Thyroid gland (tissue), 4 donors: ENCODE data around the gene CHST10. TPM values are rescaled to one million over a fixed set of nuclear protein-coding genes. Genes with fewer than 3 reads are reported as not detected.

ENCODE experiments used
- DNase-seq, 2 donors: peaks; one replicate each; pipeline ENCODE4 v3.0.0-alpha.2; 2019
- H3K27ac ChIP-seq, 3 donors: fragments of 200-600 bp; sonication (generic); 1 replicate in 2 of 3; 2 replicates in 1 of 3; pipeline ENCODE4 v1.5.1; 2016 to 2019; ENCODE audit warnings: mild to moderate bottlenecking in 1 of 3, moderate library complexity in 1 of 3
- H3K27me3 ChIP-seq: fragments of 200-600 bp; sonication (generic); one replicate; pipeline ENCODE4 v1.5.1; 2019
- H3K36me3 ChIP-seq, 2 donors: fragments of 200-600 bp; sonication (generic); one replicate each; pipeline ENCODE4 v1.5.1; 2016 to 2019
- H3K4me1 ChIP-seq, 2 donors: fragments of 200-600 bp; sonication (generic); one replicate each; pipeline ENCODE4 v1.5.1; 2017 to 2019
- H3K4me3 ChIP-seq, 3 donors: fragments of 200-600 bp; sonication (generic); replicated peaks in 1 of 3; 1 replicate in 2 of 3; 2 replicates in 1 of 3; pipeline ENCODE4 v1.5.1; 2016; ENCODE audit warnings: mild to moderate bottlenecking in 1 of 3
- H3K9me3 ChIP-seq: fragments of 200-600 bp; sonication (generic); one replicate; pipeline ENCODE4 v1.5.1; 2017
- POLR2A ChIP-seq, 2 donors: fragments of 450-650 bp; IDR thresholded peaks; one replicate each; pipeline ENCODE4 v1.6.1; 2017; ENCODE audit warnings: antibody characterized with exemption in 2 of 2, mild to moderate bottlenecking in 2 of 2, moderate library complexity in 1 of 2
- WGBS, 2 donors: methylation state at CpG; one replicate each; pipeline ENCODE4 v1.1.5; 2017; 5-methylcytosine and 5-hydroxymethylcytosine counted together
- intact Hi-C: fragments of 100-400 bp; cut with DNase I; formaldehyde crosslinking; loops from one replicate; pipeline ENCODE4 v1.15.1; 2023
- total RNA-seq, 4 donors: library from RNA; depleted of rRNA; stranded (reverse); fragments of >200 nt; gene quantifications; one replicate each; pipeline ENCODE4 v1.2.3, GENCODE V29; 2016
- TF ChIP-seq, protein P1 (sequence below), 6 experiments: fragments of 200-600 bp in 3 of 6; fragments of 450-650 bp in 3 of 6; sonication (generic) in 3 of 6; IDR thresholded peaks; one replicate each; pipeline ENCODE4 v1.5.1; 2016 to 2019; ENCODE audit warnings: antibody characterized with exemption in 6 of 6, mild to moderate bottlenecking in 2 of 6, inconsistent platforms in 1 of 6, moderate library complexity in 1 of 6

Gene CHST10
- total RNA-seq, 4 donors from 2014 or later = 12.9 to 18.3 (median 14.5) TPM

DNA sequence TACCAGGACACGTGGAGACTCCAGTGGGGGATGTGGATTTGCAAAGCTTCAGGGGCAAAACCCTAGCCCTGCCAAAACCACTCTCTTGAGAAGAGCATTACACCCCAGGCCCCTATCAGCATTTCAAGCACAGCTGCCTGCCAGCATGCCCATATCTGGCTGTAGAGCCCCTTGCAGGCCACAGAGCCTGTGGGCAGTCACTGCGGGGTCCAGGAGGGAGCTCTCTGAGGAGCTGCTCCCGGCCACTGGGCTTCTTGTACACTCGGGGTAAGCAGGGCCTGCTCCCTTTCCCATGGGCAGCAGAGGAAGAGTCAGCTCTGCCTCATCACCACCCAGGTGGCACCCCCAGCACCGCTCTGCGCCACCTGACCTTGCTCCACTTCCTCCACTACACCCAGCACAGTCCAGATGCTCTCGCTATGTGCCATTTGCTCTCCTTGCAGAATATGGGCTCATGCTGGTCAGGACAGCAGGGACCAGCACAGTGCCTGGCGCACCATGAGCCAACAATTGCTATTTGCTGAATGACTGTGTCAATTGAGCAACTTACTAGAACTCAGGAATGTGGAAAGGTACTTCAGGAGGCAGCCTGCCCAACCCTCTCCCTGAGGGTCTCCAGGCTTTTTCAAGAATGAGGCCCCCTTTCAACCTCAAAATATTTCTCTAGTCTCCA is 7.4 kb downstream of the CHST10 start:
- no peaks in the 10 kb centered on the region for H3K9me3 ChIP-seq
- WGBS, 2 donors = 92% methylated on average over 7 to 8 of the region's 8 CpGs
- peaks cover 0 to 11% of the 10 kb centered on the region in 2 donors for H3K36me3 ChIP-seq
- intact Hi-C loops = no loop called here
- no peak overlapping the region for H3K27ac ChIP-seq
- no peak overlapping the region for H3K4me3 ChIP-seq
- H3K4me1 ChIP-seq = no peaks in the 10 kb centered on the region
- H3K27me3 ChIP-seq = no peaks in the 10 kb centered on the region
- DNase-seq = no peak
- TF ChIP-seq POLR2A (IDR thresholded peaks at IDR 0.05) = no peak
- TF ChIP-seq, protein P1, sequence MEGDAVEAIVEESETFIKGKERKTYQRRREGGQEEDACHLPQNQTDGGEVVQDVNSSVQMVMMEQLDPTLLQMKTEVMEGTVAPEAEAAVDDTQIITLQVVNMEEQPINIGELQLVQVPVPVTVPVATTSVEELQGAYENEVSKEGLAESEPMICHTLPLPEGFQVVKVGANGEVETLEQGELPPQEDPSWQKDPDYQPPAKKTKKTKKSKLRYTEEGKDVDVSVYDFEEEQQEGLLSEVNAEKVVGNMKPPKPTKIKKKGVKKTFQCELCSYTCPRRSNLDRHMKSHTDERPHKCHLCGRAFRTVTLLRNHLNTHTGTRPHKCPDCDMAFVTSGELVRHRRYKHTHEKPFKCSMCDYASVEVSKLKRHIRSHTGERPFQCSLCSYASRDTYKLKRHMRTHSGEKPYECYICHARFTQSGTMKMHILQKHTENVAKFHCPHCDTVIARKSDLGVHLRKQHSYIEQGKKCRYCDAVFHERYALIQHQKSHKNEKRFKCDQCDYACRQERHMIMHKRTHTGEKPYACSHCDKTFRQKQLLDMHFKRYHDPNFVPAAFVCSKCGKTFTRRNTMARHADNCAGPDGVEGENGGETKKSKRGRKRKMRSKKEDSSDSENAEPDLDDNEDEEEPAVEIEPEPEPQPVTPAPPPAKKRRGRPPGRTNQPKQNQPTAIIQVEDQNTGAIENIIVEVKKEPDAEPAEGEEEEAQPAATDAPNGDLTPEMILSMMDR (IDR thresholded peaks at IDR 0.05) = no peak

DNA sequence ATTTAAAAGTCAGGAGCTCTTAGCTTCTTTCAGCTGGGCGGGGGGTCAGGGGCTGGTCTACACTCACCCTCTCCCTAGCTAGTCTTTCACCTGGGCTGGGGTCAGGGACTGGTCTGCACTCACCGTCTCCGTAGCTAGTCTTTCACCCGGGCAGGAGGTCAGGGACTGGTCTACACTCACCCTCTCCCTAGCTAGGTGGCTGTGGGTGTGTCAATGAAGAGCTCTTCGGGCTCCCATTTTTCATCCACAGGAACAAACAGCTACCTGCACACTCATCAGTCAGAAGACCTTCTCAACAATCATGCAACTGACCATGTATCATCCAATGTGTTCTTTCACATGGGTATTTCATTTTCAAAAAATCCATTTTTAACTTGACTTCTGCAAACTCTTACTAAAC is 8.0 kb downstream of the CHST10 start:
- Histone ChIP-seq H3K36me3 (peaks cover 0 to 11% of the 10 kb centered on the region in 2 donors), H3K4me1 (no peaks in the 10 kb centered on the region), H3K27me3 (no peaks in the 10 kb centered on the region), H3K4me3 (no peak overlapping the region), H3K9me3 (no peaks in the 10 kb centered on the region), H3K27ac (no peak overlapping the region)
- 88 to 90% methylated on average over 5 of the region's 5 CpGs for WGBS, 2 donors
- intact Hi-C loops = no loop called here
- no peak for TF ChIP-seq POLR2A (IDR thresholded peaks at IDR 0.05)
- TF ChIP-seq, protein P1 (IDR thresholded peaks at IDR 0.05) = no peak
- DNase-seq = no peak

DNA sequence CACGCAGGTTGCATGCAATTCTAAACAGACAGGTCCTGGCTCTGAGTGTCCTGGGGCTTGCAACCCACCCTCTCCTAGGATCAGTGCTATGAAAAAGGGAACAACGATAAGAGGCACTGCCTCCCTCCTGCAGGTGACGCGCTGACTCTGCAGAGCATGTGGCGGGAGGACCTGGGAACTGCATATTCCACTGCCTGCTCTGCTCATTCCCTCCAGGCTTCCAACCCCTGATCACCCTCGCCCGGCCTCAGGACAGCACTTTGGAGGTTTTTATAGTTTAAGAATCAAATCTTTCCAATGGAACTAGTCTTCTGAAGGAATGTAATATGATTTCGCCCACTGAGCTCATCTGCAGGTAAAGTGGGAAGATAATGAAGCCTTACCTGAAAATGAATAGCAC is 8.5 kb downstream of the CHST10 start:
- intact Hi-C loops = no loop called here
- 88 to 93% methylated on average over 8 of the region's 8 CpGs for WGBS, 2 donors
- Histone ChIP-seq H3K4me3 (no peak overlapping the region), H3K36me3 (peaks cover 0 to 11% of the 10 kb centered on the region in 2 donors), H3K27ac (no peak overlapping the region), H3K9me3 (no peaks in the 10 kb centered on the region), H3K27me3 (no peaks in the 10 kb centered on the region), H3K4me1 (no peaks in the 10 kb centered on the region)
- TF ChIP-seq, protein P1 (IDR thresholded peaks at IDR 0.05) = no peak
- no peak for TF ChIP-seq POLR2A (IDR thresholded peaks at IDR 0.05)
- DNase-seq = no peak

DNA sequence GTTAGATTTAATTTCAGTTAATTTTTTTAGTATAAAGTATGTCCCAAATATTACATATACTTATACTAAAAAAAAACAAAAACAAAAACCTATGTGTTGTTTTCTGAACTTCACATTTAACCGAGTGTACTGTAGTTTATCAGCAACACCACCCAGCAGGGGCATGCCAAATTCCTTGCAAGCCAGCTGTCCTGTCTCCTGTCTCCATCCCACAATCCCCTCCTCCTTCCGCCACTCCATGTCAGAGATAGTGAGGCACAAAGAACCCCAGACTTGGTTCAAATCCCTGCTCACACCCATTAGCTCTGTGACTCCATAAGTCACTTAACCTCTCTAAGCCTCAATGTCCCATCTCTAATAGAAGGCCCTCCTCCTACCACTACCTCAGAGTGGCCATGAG is 9.4 kb downstream of the CHST10 start:
- Histone ChIP-seq H3K9me3 (no peaks in the 10 kb centered on the region), H3K4me3 (no peak overlapping the region), H3K36me3 (peaks cover 0 to 11% of the 10 kb centered on the region in 2 donors), H3K27ac (no peak overlapping the region), H3K4me1 (no peaks in the 10 kb centered on the region), H3K27me3 (no peaks in the 10 kb centered on the region)
- no peak for DNase-seq
- intact Hi-C loops = no loop called here
- 93 to 95% methylated on average over 2 of the region's 2 CpGs for WGBS, 2 donors
- no peak for TF ChIP-seq POLR2A (IDR thresholded peaks at IDR 0.05)

DNA sequence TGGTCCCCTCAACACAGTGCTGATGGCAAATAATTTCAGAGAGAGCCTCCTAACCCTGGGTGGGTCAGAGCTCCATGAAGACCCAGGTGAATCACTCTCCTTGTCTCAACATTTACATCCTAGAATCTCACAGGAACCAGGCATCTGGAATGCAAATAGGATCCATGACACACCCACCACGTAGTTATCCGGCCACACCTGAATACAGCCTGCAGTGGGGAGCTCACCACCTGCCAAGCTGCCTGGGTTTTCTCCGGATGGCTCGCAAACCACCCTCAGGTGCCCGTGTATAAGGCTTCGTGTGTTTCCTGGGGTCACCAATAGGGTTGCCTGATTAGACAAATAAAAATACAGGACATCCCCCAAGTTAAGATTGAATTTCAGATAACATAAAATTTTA is 9.9 kb downstream of the CHST10 start:
- Histone ChIP-seq H3K4me3 (no peak overlapping the region), H3K36me3 (peaks cover 0 to 11% of the 10 kb centered on the region in 2 donors), H3K9me3 (no peaks in the 10 kb centered on the region), H3K27me3 (no peaks in the 10 kb centered on the region), H3K4me1 (no peaks in the 10 kb centered on the region), H3K27ac (no peak overlapping the region)
- no peak for TF ChIP-seq POLR2A (IDR thresholded peaks at IDR 0.05)
- TF ChIP-seq, protein P1 (IDR thresholded peaks at IDR 0.05) = no peak
- DNase-seq = no peak
- whole genome bisulfite sequencing, 2 donors = 94 to 95% methylated on average over 6 of the region's 6 CpGs
- intact Hi-C loops = no loop called here
